Measurements from ENCODE around the gene LIN52. TPM values are rescaled to one million over a fixed set of nuclear protein-coding genes. Genes with fewer than 3 reads are reported as not detected.

LIN52 gene
- total and polyA plus RNA-seq, 4 donors, result 7.1 to 13.7 (median 8.2) TPM

- ATAC-seq (ENCODE audit: insufficient read depth, low FRiP score), result no peak
- no peaks in the 10 kb centered on the region for H3K9me3 ChIP-seq (ENCODE audit: control insufficient read depth in 4 of 4, insufficient read depth in 3 of 4, low read length in 3 of 4)
- H3K27ac ChIP-seq (ENCODE audit: low read depth in 1 of 2, low read length in 1 of 2), result no peak overlapping the region
- no peak overlapping the region for H3K9ac ChIP-seq (ENCODE audit: insufficient read depth in 1 of 2, low read length in 2 of 2)
- no peaks in the 10 kb centered on the region for H3K27me3 ChIP-seq (ENCODE audit: control insufficient read depth in 3 of 3, insufficient read depth in 3 of 3, low read length in 2 of 3)
- no peak for DNase-seq
- no peak for TF ChIP-seq CTCF (IDR thresholded peaks at IDR 0.05; ENCODE audit: control extremely low read depth, extremely low read depth)
- no peak overlapping the region for H3K4me3 ChIP-seq
- peaks cover 0 to 5% (median 0%) of the 10 kb centered on the region in 4 donors for H3K36me3 ChIP-seq (ENCODE audit: control insufficient read depth in 4 of 4, insufficient read depth in 4 of 4, low read length in 4 of 4)
- no peaks in the 10 kb centered on the region for H3K4me1 ChIP-seq (ENCODE audit: control insufficient read depth in 5 of 5, insufficient read depth in 5 of 5, low read length in 5 of 5)
- WGBS, 2 donors, result 77 to 99% methylated on average over 2 of the region's 2 CpGs
These were observed 63.9 kb downstream of the LIN52 start for GRCh38 chr14:74148705-74149104.

- H3K9ac ChIP-seq (ENCODE audit: insufficient read depth in 1 of 2, low read length in 2 of 2), result no peak overlapping the region
- H3K27me3 ChIP-seq (ENCODE audit: control insufficient read depth in 3 of 3, insufficient read depth in 3 of 3, low read length in 2 of 3), result no peaks in the 10 kb centered on the region
- no peak overlapping the region for H3K4me3 ChIP-seq
- peaks cover 0 to 3% (median 0%) of the 10 kb centered on the region in 4 donors for H3K36me3 ChIP-seq (ENCODE audit: control insufficient read depth in 4 of 4, insufficient read depth in 4 of 4, low read length in 4 of 4)
- H3K4me1 ChIP-seq (ENCODE audit: control insufficient read depth in 5 of 5, insufficient read depth in 5 of 5, low read length in 5 of 5), result no peaks in the 10 kb centered on the region
- ATAC-seq (ENCODE audit: insufficient read depth, low FRiP score), result no peak
- no peak for TF ChIP-seq CTCF (IDR thresholded peaks at IDR 0.05; ENCODE audit: control extremely low read depth, extremely low read depth)
- no peaks in the 10 kb centered on the region for H3K9me3 ChIP-seq (ENCODE audit: control insufficient read depth in 4 of 4, insufficient read depth in 3 of 4, low read length in 3 of 4)
- H3K27ac ChIP-seq (ENCODE audit: low read depth in 1 of 2, low read length in 1 of 2), result no peak overlapping the region
- DNase-seq, result no peak
- 78 to 82% methylated on average over 6 of the region's 6 CpGs for WGBS, 2 donors
These were observed 70.5 kb downstream of the LIN52 start for GRCh38 chr14:74155287-74155686.

- ATAC-seq (ENCODE audit: insufficient read depth, low FRiP score) (no peak), DNase-seq (no peak)
- Histone ChIP-seq H3K9me3 (ENCODE audit: control insufficient read depth in 4 of 4, insufficient read depth in 3 of 4, low read length in 3 of 4) (no peaks in the 10 kb centered on the region), H3K27ac (ENCODE audit: low read depth in 1 of 2, low read length in 1 of 2) (no peak overlapping the region), H3K27me3 (ENCODE audit: control insufficient read depth in 3 of 3, insufficient read depth in 3 of 3, low read length in 2 of 3) (no peaks in the 10 kb centered on the region), H3K4me1 (ENCODE audit: control insufficient read depth in 5 of 5, insufficient read depth in 5 of 5, low read length in 5 of 5) (no peaks in the 10 kb centered on the region), H3K9ac (ENCODE audit: insufficient read depth in 1 of 2, low read length in 2 of 2) (no peak overlapping the region), H3K4me3 (no peak overlapping the region), H3K36me3 (ENCODE audit: control insufficient read depth in 4 of 4, insufficient read depth in 4 of 4, low read length in 4 of 4) (peaks cover 0 to 3% (median 0%) of the 10 kb centered on the region in 4 donors)
- TF ChIP-seq CTCF (IDR thresholded peaks at IDR 0.05; ENCODE audit: control extremely low read depth, extremely low read depth), result no peak
- WGBS, 2 donors, result 77 to 87% methylated on average over 1 of the region's 1 CpG
These were observed 71.0 kb downstream of the LIN52 start for GRCh38 chr14:74155749-74156148.

GRCh38 chr14:74160763-74161162 is 76.0 kb downstream of the LIN52 start:
- DNase-seq (no peak), ATAC-seq (ENCODE audit: insufficient read depth, low FRiP score) (no peak)
- no peak for TF ChIP-seq CTCF (IDR thresholded peaks at IDR 0.05; ENCODE audit: control extremely low read depth, extremely low read depth)
- Histone ChIP-seq H3K27me3 (ENCODE audit: control insufficient read depth in 3 of 3, insufficient read depth in 3 of 3, low read length in 2 of 3) (no peaks in the 10 kb centered on the region), H3K27ac (ENCODE audit: low read depth in 1 of 2, low read length in 1 of 2) (no peak overlapping the region), H3K9me3 (ENCODE audit: control insufficient read depth in 4 of 4, insufficient read depth in 3 of 4, low read length in 3 of 4) (no peaks in the 10 kb centered on the region), H3K9ac (ENCODE audit: insufficient read depth in 1 of 2, low read length in 2 of 2) (no peak overlapping the region), H3K4me3 (no peak overlapping the region), H3K36me3 (ENCODE audit: control insufficient read depth in 4 of 4, insufficient read depth in 4 of 4, low read length in 4 of 4) (peaks cover 0 to 6% (median 2%) of the 10 kb centered on the region in 4 donors), H3K4me1 (ENCODE audit: control insufficient read depth in 5 of 5, insufficient read depth in 5 of 5, low read length in 5 of 5) (no peaks in the 10 kb centered on the region)
- 70 to 100% methylated on average over 2 of the region's 2 CpGs for WGBS, 2 donors
